GM21526 (cell line): ENCODE data around the gene COA8.
"Not testable (repeated sequence)": the region's sequence is repeated elsewhere in the genome, so short reads cannot be mapped to it uniquely, and the experiment has no call there.

Experiments used
- ATAC-seq: cut with Tn5 transposase; IDR thresholded peaks from one replicate; pipeline ENCODE4 v1.9.1; 2021; ENCODE audit warnings: moderate library complexity; ENCODE audit not compliant: unreplicated experiment, low FRiP score

COA8 gene

GRCh38 chr14:103568952-103569351, 6.2 kb downstream of the COA8 start:
- ATAC-seq: no peak

GRCh38 chr14:103569408-103569807, 6.6 kb downstream of the COA8 start:
- no peak for ATAC-seq

DNA sequence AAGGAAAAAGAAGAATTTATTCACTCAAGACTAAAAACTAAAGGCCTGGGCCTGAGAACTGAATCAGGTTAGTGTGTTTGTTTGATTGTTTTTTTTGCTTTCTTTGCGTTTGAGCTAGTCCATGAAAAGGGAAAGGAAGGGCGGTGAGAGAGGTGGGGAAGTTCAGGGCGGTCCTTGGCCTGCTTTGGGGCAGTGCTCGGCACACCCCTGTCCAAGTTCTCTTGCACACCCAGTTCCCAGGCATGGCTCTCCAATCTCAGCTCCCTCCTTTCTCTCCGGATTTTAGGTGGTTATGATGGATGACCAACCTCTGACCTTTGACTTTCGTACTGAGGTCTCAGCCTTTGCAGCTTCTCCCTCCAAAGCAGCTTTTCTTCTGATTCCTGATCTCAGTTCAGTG, 11.3 kb downstream of the COA8 start:
- no peak for ATAC-seq

- ATAC-seq: no peak
These were observed 12.0 kb downstream of the COA8 start for GRCh38 chr14:103574707-103575285.

DNA sequence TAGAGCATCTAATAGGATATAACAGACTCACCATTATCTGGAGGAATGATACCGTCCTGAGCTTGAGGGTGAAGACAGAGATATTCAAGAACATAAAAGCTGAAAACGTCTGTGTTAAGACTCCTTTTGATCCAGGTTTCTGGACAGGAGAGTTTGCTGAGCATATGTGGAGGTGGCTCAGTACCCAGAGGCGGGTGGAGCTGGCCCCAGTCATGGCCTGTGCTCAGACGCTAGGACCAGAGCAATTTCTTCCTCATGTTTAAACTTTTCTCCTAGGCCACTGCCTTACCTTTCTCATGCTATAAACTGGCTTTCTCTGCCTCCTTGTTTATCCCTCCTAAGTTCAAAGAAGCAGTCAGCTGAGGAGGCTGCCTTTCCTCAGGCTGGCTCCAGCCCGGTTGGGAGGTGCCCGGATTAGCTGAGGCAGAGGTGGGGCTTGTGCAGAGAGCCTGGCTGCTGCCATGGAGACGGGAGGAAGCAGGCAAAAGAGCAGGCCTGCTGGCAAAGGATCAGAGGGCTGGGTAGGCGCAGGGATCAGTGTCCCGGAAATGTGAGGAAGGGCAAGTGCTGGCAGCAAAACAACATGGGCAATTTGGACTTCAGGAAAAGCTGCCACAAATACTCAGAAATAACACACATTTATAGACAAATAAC, 13.7 kb downstream of the COA8 start:
- ATAC-seq: no peak

DNA sequence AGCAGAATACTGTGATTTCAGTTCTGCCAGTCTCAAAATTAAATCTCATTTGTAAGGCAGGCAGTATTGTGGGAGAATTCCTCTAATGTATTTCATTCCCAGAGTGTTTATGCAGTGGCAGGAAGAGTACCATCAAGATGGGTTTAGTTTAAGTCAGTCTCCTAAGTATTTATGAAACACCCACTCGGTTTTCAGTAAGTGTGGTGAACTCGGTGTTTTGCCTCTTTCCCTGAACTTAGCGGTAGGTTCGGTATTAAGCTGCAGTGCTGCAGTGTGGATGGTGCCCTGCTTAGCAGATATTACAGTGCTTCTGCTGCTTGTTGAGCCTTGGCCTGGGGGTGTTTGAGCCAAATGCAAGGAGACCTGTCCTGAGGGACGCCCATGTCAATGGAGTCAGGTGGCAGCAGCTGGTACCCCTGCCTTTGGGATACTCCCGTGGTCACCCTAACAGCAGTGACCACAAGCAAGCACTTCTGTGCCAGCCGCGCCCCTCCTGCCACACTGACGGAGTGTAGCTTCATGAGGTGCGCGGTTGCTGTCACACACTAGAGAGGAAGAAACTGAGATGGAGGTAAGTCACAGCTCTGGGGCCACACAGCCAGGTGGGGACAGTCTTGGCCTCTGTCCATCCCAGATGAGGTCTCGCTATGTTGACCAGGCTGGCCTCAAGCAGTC, 15.8 kb downstream of the COA8 start:
- ATAC-seq: no peak

GRCh38 chr14:103581206-103581605, 18.4 kb downstream of the COA8 start:
- no peak for ATAC-seq

DNA sequence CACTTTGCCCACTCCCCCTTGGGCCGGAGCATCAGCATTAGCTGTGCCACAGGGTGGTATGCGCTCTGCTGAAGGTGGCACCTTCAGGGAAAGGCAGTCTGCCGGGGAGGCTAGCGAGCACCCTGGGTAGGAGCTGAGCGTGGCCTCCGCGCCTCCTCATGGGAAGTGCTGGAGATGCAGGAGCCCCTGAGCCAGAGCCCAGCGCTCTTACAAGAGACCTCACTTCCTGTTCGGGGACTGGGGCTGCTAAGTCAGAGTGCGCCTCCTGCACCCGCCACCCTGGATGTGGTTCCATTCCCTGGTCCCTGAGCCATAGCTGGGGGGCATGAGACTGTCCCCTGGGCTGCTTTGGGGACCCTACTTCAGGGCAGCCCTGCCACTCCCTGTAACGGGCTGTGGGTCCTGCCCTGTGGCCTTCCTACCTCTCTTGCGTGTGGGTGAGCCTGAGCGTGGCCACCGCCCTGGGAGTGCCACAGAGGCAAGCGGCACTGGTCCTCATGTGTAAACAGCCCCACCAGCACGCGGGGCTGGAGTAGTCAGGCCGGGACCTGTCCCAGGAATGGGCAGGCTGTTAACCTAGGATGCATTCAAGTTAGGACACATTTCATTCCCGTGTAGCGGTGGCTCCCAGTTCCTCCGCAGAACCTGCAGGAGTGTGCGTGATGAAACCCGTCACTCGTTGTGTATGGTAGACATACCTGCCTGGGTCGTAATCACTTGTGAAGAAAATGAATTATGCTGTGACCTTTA, 19.4 kb downstream of the COA8 start:
- no peak for ATAC-seq

- ATAC-seq: no peak
These were observed 21.7 kb downstream of the COA8 start for GRCh38 chr14:103584326-103584915.

- peak; percentile 79 for ATAC-seq
These were observed 30.8 kb downstream of the COA8 start for GRCh38 chr14:103593577-103593976.

GRCh38 chr14:103594265-103594664, 31.5 kb downstream of the COA8 start:
- ATAC-seq: no peak

DNA sequence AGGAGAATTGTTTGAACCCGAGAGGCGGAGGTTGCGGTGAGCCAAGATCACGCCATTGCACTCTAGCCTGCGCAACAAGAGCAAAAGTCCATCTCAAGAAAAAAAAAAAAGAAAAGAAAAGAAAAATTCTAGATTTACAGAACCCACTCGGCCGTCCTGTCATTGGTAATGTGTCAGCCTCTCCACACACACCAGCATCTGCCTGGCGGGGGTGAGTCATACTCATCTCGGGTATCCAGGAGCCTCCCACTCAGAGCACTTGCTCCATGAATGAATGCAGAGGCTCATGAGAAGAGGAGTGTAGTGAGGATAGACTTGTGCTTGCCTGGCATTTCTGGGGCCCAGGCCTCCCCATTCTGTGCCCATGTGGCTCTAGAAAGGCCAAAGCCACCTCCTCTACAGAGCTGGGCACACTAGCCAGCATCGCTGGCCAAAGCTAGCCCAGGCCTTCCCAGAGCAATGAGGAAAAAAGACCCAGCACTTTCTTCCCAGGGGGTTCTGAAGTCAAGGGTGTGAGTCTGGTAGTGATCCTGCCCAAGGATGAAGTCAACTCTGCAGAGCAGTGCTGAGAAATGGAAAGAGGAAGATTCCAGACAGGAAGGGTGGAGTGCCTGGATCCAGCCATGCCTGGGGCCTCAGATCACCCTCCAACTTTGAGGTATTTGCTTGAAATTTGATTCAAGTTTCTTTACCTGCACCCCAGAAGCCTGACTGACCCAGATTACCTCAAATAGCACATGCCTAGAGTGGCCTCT, 35.0 kb downstream of the COA8 start:
- ATAC-seq: no peak

DNA sequence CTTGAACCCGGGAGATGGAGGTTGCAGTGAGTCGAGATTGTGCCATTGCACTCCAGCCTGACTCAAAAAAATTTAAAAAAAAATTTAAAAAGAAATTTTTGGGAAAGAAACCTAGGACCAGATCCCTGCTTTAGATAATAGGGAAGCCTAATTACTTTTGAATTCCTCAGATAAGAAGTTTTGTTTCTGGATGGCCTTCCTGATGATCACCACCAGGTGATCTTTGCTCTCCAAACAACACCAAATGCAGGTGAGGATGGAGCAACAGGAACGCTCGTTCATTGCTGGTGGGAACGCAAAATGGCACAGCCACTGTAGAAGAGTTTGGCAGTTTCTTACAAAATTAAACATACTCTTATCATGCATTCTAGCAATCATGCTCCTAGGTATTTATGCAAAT, 37.7 kb downstream of the COA8 start:
- no peak for ATAC-seq

DNA sequence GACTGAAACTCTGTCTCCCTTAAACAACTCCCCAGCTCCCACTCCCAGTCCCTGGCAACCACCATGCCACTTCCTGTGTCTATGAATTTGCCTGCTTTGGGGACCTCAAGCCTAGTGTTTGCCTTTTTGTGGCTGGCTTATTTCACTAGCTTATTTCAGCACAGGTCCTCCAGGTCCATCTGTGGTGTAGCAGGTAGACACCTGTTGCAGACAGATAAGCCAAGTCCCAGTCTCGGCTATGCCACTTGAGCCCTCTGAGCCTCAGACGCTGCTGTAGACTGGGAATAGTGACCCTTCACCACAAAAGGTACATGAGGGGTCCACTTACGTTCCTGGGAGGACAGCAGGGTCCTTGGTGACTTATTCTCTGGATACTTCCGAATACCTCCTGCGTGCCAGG, 41.9 kb downstream of the COA8 start:
- ATAC-seq: no peak

- ATAC-seq: peak; percentile 63
These were observed 44.4 kb downstream of the COA8 start for GRCh38 chr14:103606963-103607668.

DNA sequence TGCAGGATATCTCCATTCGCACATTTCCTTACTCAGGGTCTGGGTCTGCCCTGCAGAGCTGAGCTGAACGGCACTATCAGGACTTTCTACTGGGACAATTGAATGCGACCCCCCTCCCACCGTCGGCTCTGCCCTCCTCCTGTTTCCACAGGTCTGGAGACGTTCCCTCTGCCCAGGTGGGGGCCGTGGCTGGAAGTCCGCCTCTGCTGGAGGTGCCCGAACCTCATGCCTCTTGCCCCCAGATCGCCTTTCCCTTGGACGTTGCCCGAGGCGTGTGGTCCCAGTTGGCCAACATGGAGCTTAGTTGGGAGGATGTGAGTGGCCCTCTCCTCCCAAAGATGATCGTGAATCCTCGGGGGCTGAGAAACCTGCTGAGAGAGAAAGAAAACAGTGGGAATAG, 45.1 kb downstream of the COA8 start:
- no peak for ATAC-seq

GRCh38 chr14:103609081-103609480, 46.3 kb downstream of the COA8 start:
- not testable (repeated sequence) for ATAC-seq

- ATAC-seq: no peak
These were observed 48.5 kb downstream of the COA8 start for GRCh38 chr14:103611215-103611614.

- ATAC-seq: no peak
These were observed 50.8 kb downstream of the COA8 start for GRCh38 chr14:103613517-103613916.
